ENCODE results near the gene POLE3. TPM values are rescaled to one million over a fixed set of nuclear protein-coding genes. Genes with fewer than 3 reads are reported as not detected.
A peak's percentile ranks its signal among the peaks of the same experiment; 100 is the strongest.
"Not testable (repeated sequence)": the region's sequence is repeated elsewhere in the genome, so short reads cannot be mapped to it uniquely, and the experiment has no call there.

POLE3 gene
- total RNA-seq, 2 donors from 2014 or later = 62.7 to 76.1 TPM

- no peak for DNase-seq (ENCODE audit: low spot score)
- no peak overlapping the region for H3K4me3 Mint-ChIP-seq
- H3K36me3 Mint-ChIP-seq = no peaks in the 10 kb centered on the region
- no peak for ATAC-seq
- H3K4me1 Mint-ChIP-seq (ENCODE audit: low read depth in 2 of 2) = peaks cover 4 to 7% of the 10 kb centered on the region in 2 donors
- no peaks in the 10 kb centered on the region for H3K27me3 Mint-ChIP-seq
- H3K9me3 Mint-ChIP-seq = no peaks in the 10 kb centered on the region
- no peak overlapping the region for H3K27ac Mint-ChIP-seq
Measured at GRCh38 chr9:113395000-113395861, 15.2 kb downstream of the POLE3 start.

GRCh38 chr9:113393281-113393680, 17.2 kb downstream of the POLE3 start:
- ATAC-seq (no peak), DNase-seq (ENCODE audit: low spot score) (no peak)
- H3K4me3 Mint-ChIP-seq = no peak overlapping the region
- no peaks in the 10 kb centered on the region for H3K9me3 Mint-ChIP-seq
- no peaks in the 10 kb centered on the region for H3K36me3 Mint-ChIP-seq
- H3K4me1 Mint-ChIP-seq (ENCODE audit: low read depth in 2 of 2) = peaks cover 0 to 4% of the 10 kb centered on the region in 2 donors
- no peak overlapping the region for H3K27ac Mint-ChIP-seq
- no peaks in the 10 kb centered on the region for H3K27me3 Mint-ChIP-seq

GRCh38 chr9:113391917-113392316, 18.6 kb downstream of the POLE3 start:
- no peak for DNase-seq (ENCODE audit: low spot score)
- H3K9me3 Mint-ChIP-seq = no peaks in the 10 kb centered on the region
- H3K4me1 Mint-ChIP-seq (ENCODE audit: low read depth in 2 of 2) = peaks cover 0 to 4% of the 10 kb centered on the region in 2 donors
- H3K36me3 Mint-ChIP-seq = no peaks in the 10 kb centered on the region
- ATAC-seq = no peak
- no peaks in the 10 kb centered on the region for H3K27me3 Mint-ChIP-seq
- H3K27ac Mint-ChIP-seq = no peak overlapping the region
- no peak overlapping the region for H3K4me3 Mint-ChIP-seq

GRCh38 chr9:113390192-113390960, 20.1 kb downstream of the POLE3 start:
- DNase-seq (ENCODE audit: low spot score) = no peak
- Mint-ChIP-seq H3K27me3 (no peaks in the 10 kb centered on the region), H3K36me3 (no peaks in the 10 kb centered on the region), H3K9me3 (no peaks in the 10 kb centered on the region), H3K4me3 (no peak overlapping the region), H3K27ac (no peak overlapping the region), H3K4me1 (ENCODE audit: low read depth in 2 of 2) (peaks cover 0 to 3% of the 10 kb centered on the region in 2 donors)
- no peak for ATAC-seq

- DNase-seq (ENCODE audit: low spot score) (no peak), ATAC-seq (peak in 1 of 2 donors; percentile 12)
- Mint-ChIP-seq H3K9me3 (no peaks in the 10 kb centered on the region), H3K27ac (no peak overlapping the region), H3K4me1 (ENCODE audit: low read depth in 2 of 2) (peaks cover 0 to 3% of the 10 kb centered on the region in 2 donors), H3K27me3 (no peaks in the 10 kb centered on the region), H3K4me3 (no peak overlapping the region), H3K36me3 (no peaks in the 10 kb centered on the region)
Measured at GRCh38 chr9:113389451-113389850, 21.0 kb downstream of the POLE3 start.

- DNase-seq (ENCODE audit: low spot score) (no peak), ATAC-seq (no peak)
- Mint-ChIP-seq H3K4me3 (no peak overlapping the region), H3K27me3 (no peaks in the 10 kb centered on the region), H3K36me3 (no peaks in the 10 kb centered on the region), H3K9me3 (no peaks in the 10 kb centered on the region), H3K4me1 (ENCODE audit: low read depth in 2 of 2) (peaks cover 0 to 3% of the 10 kb centered on the region in 2 donors), H3K27ac (no peak overlapping the region)
Measured at GRCh38 chr9:113388833-113389232, 21.6 kb downstream of the POLE3 start.

GRCh38 chr9:113387560-113388230, 22.8 kb downstream of the POLE3 start:
- H3K36me3 Mint-ChIP-seq = no peaks in the 10 kb centered on the region
- no peak overlapping the region for H3K27ac Mint-ChIP-seq

GRCh38 chr9:113386571-113387393, 23.7 kb downstream of the POLE3 start:
- H3K27me3 Mint-ChIP-seq = no peaks in the 10 kb centered on the region
- no peaks in the 10 kb centered on the region for H3K9me3 Mint-ChIP-seq
- no peak for ATAC-seq
- no peaks in the 10 kb centered on the region for H3K36me3 Mint-ChIP-seq
- peak overlapping the region in 1 of 2 donors; percentile 19 for H3K27ac Mint-ChIP-seq
- DNase-seq (ENCODE audit: low spot score) = no peak
- peaks cover 0 to 3% of the 10 kb centered on the region in 2 donors for H3K4me1 Mint-ChIP-seq (ENCODE audit: low read depth in 2 of 2)
- no peak overlapping the region for H3K4me3 Mint-ChIP-seq

More at GRCh38 chr9:113387560-113388230, 22.8 kb downstream of the POLE3 start:
- H3K9me3 Mint-ChIP-seq = no peaks in the 10 kb centered on the region
- no peaks in the 10 kb centered on the region for H3K27me3 Mint-ChIP-seq
- no peak overlapping the region for H3K4me3 Mint-ChIP-seq
- no peak for DNase-seq (ENCODE audit: low spot score)
- no peak for ATAC-seq
- H3K4me1 Mint-ChIP-seq (ENCODE audit: low read depth in 2 of 2) = peaks cover 0 to 3% of the 10 kb centered on the region in 2 donors

GRCh38 chr9:113381909-113382411, 28.5 kb downstream of the POLE3 start:
- H3K36me3 Mint-ChIP-seq = no peaks in the 10 kb centered on the region
- no peak overlapping the region for H3K4me3 Mint-ChIP-seq
- no peaks in the 10 kb centered on the region for H3K27me3 Mint-ChIP-seq
- peaks cover 0 to 4% of the 10 kb centered on the region in 2 donors for H3K4me1 Mint-ChIP-seq (ENCODE audit: low read depth in 2 of 2)
- ATAC-seq = no peak
- H3K9me3 Mint-ChIP-seq = no peaks in the 10 kb centered on the region
- no peak overlapping the region for H3K27ac Mint-ChIP-seq
- DNase-seq (ENCODE audit: low spot score) = no peak

GRCh38 chr9:113381441-113381840, 29.0 kb downstream of the POLE3 start:
- H3K27me3 Mint-ChIP-seq; H3K27ac Mint-ChIP-seq; H3K9me3 Mint-ChIP-seq; H3K4me3 Mint-ChIP-seq; ATAC-seq; H3K4me1 Mint-ChIP-seq (ENCODE audit: low read depth in 2 of 2); DNase-seq (ENCODE audit: low spot score); H3K36me3 Mint-ChIP-seq: not testable (repeated sequence)

- Mint-ChIP-seq H3K36me3 (no peaks in the 10 kb centered on the region), H3K27me3 (no peaks in the 10 kb centered on the region), H3K4me1 (ENCODE audit: low read depth in 2 of 2) (peaks cover 0 to 2% of the 10 kb centered on the region in 2 donors), H3K27ac (no peak overlapping the region), H3K4me3 (no peak overlapping the region), H3K9me3 (no peaks in the 10 kb centered on the region)
- ATAC-seq (no peak), DNase-seq (ENCODE audit: low spot score) (no peak)
Measured at GRCh38 chr9:113380869-113381378, 29.6 kb downstream of the POLE3 start.

- not testable (repeated sequence) for H3K9me3 Mint-ChIP-seq; H3K27me3 Mint-ChIP-seq; H3K36me3 Mint-ChIP-seq; H3K27ac Mint-ChIP-seq; DNase-seq (ENCODE audit: low spot score); ATAC-seq; H3K4me3 Mint-ChIP-seq
- H3K4me1 Mint-ChIP-seq (ENCODE audit: low read depth in 2 of 2) = peaks cover 6 to 11% of the 10 kb centered on the region in 2 donors
Measured at GRCh38 chr9:113379829-113380210, 30.7 kb downstream of the POLE3 start.

All from natural killer cell treated with Interleukin-12 subunit alpha and Interleukin-12 subunit beta and Interleukin-15 and Interleukin-18, amount 100 ng/mL, for 72 hours (primary cell).